ENCODE data around the gene CASP2. TPM values are rescaled to one million over a fixed set of nuclear protein-coding genes. Genes with fewer than 3 reads are reported as not detected.

CASP2 gene
- total and polyA plus RNA-seq, 2 of the 8 experiments (the other 6 are each of a cell fraction or from before 2014, with no cell fraction given), result 23.7 to 35.3 TPM

- Histone ChIP-seq H2BK15ac (ENCODE audit: low read length) (0 out of 2 replicates have a peak overlapping the region, but pooled peaks have one; percentile 53), H3K23me2 (ENCODE audit: low read depth, low read length) (no peaks in the 10 kb centered on the region; the same call in 1 of the 2 replicates), H2BK120ac (replicated peaks; ENCODE audit: low read depth, low read length) (no peak overlapping the region), H3K4me3 (ENCODE audit: extremely low read depth in 1 of 4, insufficient read depth in 2 of 4, low read depth in 3 of 4, low read length in 4 of 4) (peak overlapping the region in 1 of 4 experiments; percentile 55; a peak in 2 of 8 replicates), H3K27ac (ENCODE audit: low read depth, low read length) (no peak overlapping the region), H3K9ac (replicated peaks in 1 of 4; ENCODE audit: extremely low read depth in 1 of 4, low read depth in 3 of 4, low read length in 3 of 4) (no peak overlapping the region), H3K18ac (ENCODE audit: extremely low read depth, low read length) (0 out of 2 replicates have a peak overlapping the region, but pooled peaks have one; percentile 68), H3K23ac (ENCODE audit: insufficient read length) (no peak overlapping the region), H4K8ac (ENCODE audit: extremely low read depth, insufficient read depth, low read length) (no peak overlapping the region), H2BK5ac (ENCODE audit: low read depth, low read length) (no peak overlapping the region), H3K36me3 (ENCODE audit: control insufficient read depth in 2 of 4, insufficient read depth in 4 of 4, low read length in 3 of 4) (no peaks in the 10 kb centered on the region), H3K9me3 (ENCODE audit: insufficient read depth in 2 of 2, low read depth in 1 of 2, low read length in 1 of 2) (no peaks in the 10 kb centered on the region), H2BK12ac (ENCODE audit: low read depth, low read length) (no peak overlapping the region; the same call in 1 of the 2 replicates), H2AFZ (ENCODE audit: low read length) (peak overlapping the region; percentile 35), H4K91ac (replicated peaks; ENCODE audit: insufficient read length, low read length) (no peak overlapping the region), H2BK20ac (ENCODE audit: low read length) (peak overlapping the region; percentile 55; the same call in 1 of the 2 replicates), H3K56ac (replicated peaks; ENCODE audit: insufficient read length, low read depth, low read length) (no peak overlapping the region), H3K4ac (replicated peaks; ENCODE audit: insufficient read length, low read depth, low read length) (no peak overlapping the region), H3K79me1 (ENCODE audit: low read depth, low read length) (no peaks in the 10 kb centered on the region), H4K20me1 (replicated peaks in 1 of 2; ENCODE audit: control insufficient read depth in 1 of 2, insufficient read depth in 2 of 2, low read length in 2 of 2) (no peaks in the 10 kb centered on the region), H4K5ac (ENCODE audit: insufficient read length, low read depth, low read length) (no peak overlapping the region), H3K14ac (ENCODE audit: insufficient read length) (no peak overlapping the region), H2AK5ac (ENCODE audit: low read depth, low read length) (no peak overlapping the region), H3K79me2 (ENCODE audit: control insufficient read depth in 1 of 2, insufficient read depth in 2 of 2, low read length in 2 of 2) (no peaks in the 10 kb centered on the region), H3K27me3 (replicated peaks in 1 of 4; ENCODE audit: control insufficient read depth in 3 of 4, extremely low read depth in 1 of 4, insufficient read depth in 3 of 4, low read length in 3 of 4) (peaks cover 0 to 3% (median 0%) of the 10 kb centered on the region in 4 experiments; a peak in 2 of 7 replicates), H3K4me2 (ENCODE audit: insufficient read depth in 1 of 2, low read depth in 2 of 2, low read length in 2 of 2) (peak overlapping the region; percentile 8 to 56; a peak in 2 of 4 replicates), H3K4me1 (replicated peaks in 1 of 4; ENCODE audit: control insufficient read depth in 3 of 4, insufficient read depth in 4 of 4, low read length in 3 of 4) (peaks cover 0 to 7% (median 3%) of the 10 kb centered on the region in 4 experiments; a peak in 3 of 7 replicates)
- FAIRE-seq (no peak), DNase-seq (ENCODE audit: low read depth in 1 of 2, low spot score in 2 of 2) (no peak)
- ChIA-PET CTCF (ENCODE audit: partially characterized antibody) (interaction anchor here (0.7 to 5.8 kb wide), 21 partner anchors 9 to 154 kb away, joined by 3 to 50 read pairs (median 10); partner anchors contain the start of gene EPHA1), POLR2A (ENCODE audit: partially characterized antibody) (interaction anchor here (1.0 to 3.1 kb wide), 11 partner anchors 14 to 62 kb away, joined by 3 to 12 read pairs (median 5); partner anchors contain the start of genes EPHA1, FAM131B and ZYX)
- 73% methylated on average over 3 of the region's 4 CpGs; no CpG with 5 or more reads in 1 of the 2 experiments for WGBS, 2 experiments (ENCODE audit: extremely low coverage in 1 of 2, insufficient coverage in 1 of 2, insufficient read length in 1 of 2, insufficient replicate concordance in 2 of 2, low coverage in 1 of 2, low lambda C conversion rate in 2 of 2, missing lambda C conversion rate in 1 of 2)
- TF ChIP-seq NRF1 (IDR thresholded peaks at IDR 0.05; ENCODE audit: low read depth, low read length) (no peak), RNF2 (IDR thresholded peaks at IDR 0.05; ENCODE audit: borderline replicate concordance, low read depth, low read length, missing control alignments, poor library complexity, severe bottlenecking) (no peak), PHF8 (conservative IDR thresholded peaks at IDR 0.05; ENCODE audit: low read depth, low read length) (no peak), EP300 (IDR thresholded peaks at IDR 0.05; ENCODE audit: borderline replicate concordance in 1 of 2, low read depth in 2 of 2, low read length in 2 of 2) (no peak), RAD21 (IDR thresholded peaks at IDR 0.05 in 1 of 2, conservative IDR thresholded peaks at IDR 0.05 in 1 of 2; ENCODE audit: low read depth in 2 of 2, low read length in 2 of 2) (peak; percentile 65 to 77), KDM5A (IDR thresholded peaks at IDR 0.05; ENCODE audit: low read length) (no peak), CBX5 (IDR thresholded peaks at IDR 0.05; ENCODE audit: low read depth, low read length) (no peak), CBX8 (IDR thresholded peaks at IDR 0.05; ENCODE audit: borderline replicate concordance, low read depth, low read length) (no peak), RXRA (IDR thresholded peaks at IDR 0.05; ENCODE audit: insufficient read depth, low read depth, low read length) (no peak), NANOG (IDR thresholded peaks at IDR 0.05; ENCODE audit: insufficient read depth, low read depth, low read length, poor library complexity, severe bottlenecking) (no peak)
- TF ChIP-seq, protein P1, sequence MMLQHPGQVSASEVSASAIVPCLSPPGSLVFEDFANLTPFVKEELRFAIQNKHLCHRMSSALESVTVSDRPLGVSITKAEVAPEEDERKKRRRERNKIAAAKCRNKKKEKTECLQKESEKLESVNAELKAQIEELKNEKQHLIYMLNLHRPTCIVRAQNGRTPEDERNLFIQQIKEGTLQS (IDR thresholded peaks at IDR 0.05; ENCODE audit: insufficient read depth, low read depth, low read length), result no peak
Observed at GRCh38 chr7:143346018-143346417, 57.9 kb downstream of the CASP2 start.

Measured in H1 (cell line).